Stomach (tissue), 9 donors: Measurements from ENCODE around the gene PIAS1. TPM values are rescaled to one million over a fixed set of nuclear protein-coding genes. Genes with fewer than 3 reads are reported as not detected.

ENCODE experiments used
- DNase-seq, 2 donors: peaks; one replicate each; pipeline versions ENCODE4 v3.0.0 to v3.0.0-alpha.2; 2013 to 2019
- H3K27ac ChIP-seq, 5 donors: fragments of 200-600 bp in 4 of 5; sonication (generic) in 4 of 5; one replicate each; pipeline ENCODE4 v1.5.1; 2013 to 2019; ENCODE audit warnings: mild to moderate bottlenecking in 1 of 5, moderate library complexity in 1 of 5
- H3K27me3 ChIP-seq, 3 donors: fragments of 200-600 bp; sonication (generic); one replicate each; pipeline ENCODE4 v1.5.1; 2017 to 2019; ENCODE audit warnings: mixed run types in 1 of 3
- H3K36me3 ChIP-seq, 4 donors: fragments of 200-600 bp; sonication (generic); 1 replicate in 3 of 4; 2 replicates in 1 of 4; pipeline ENCODE4 v1.5.1; 2016 to 2019
- H3K4me1 ChIP-seq, 4 donors: fragments of 200-600 bp; sonication (generic); one replicate each; pipeline ENCODE4 v1.5.1; 2016 to 2019
- H3K4me3 ChIP-seq, 4 donors: fragments of 200-600 bp; sonication (generic) in 3 of 4; one replicate each; pipeline ENCODE4 v1.5.1; 2016 to 2019; ENCODE audit warnings: mild to moderate bottlenecking in 1 of 4
- H3K9me3 ChIP-seq, 4 donors: fragments of 200-600 bp; sonication (generic); one replicate each; pipeline ENCODE4 v1.5.1; 2016 to 2019
- CTCF ChIP-seq, 7 experiments: fragments of 450-650 bp in 4 of 7; fragments of 200-600 bp in 3 of 7; sonication (generic) in 3 of 7; IDR thresholded peaks; one replicate each; pipeline ENCODE4 v1.5.1; 2016 to 2019; ENCODE audit warnings: antibody characterized with exemption in 7 of 7, control low read depth in 2 of 7, mild to moderate bottlenecking in 1 of 7
- EP300 ChIP-seq: sonication (generic); formaldehyde crosslinking; IDR thresholded peaks from one replicate; pipeline ENCODE4 v1.6.1; 2017; ENCODE audit warnings: antibody characterized with exemption
- POLR2A ChIP-seq, 4 donors: fragments of 450-650 bp; IDR thresholded peaks; one replicate each; pipeline ENCODE4 v1.6.1; 2016; ENCODE audit warnings: antibody characterized with exemption in 4 of 4, control low read depth in 2 of 4, mild to moderate bottlenecking in 1 of 4, moderate library complexity in 1 of 4
- POLR2AphosphoS5 ChIP-seq, 3 donors: sonication (generic); formaldehyde crosslinking; IDR thresholded peaks; one replicate each; pipeline ENCODE4 v1.6.1; 2016; ENCODE audit warnings: antibody characterized with exemption in 3 of 3
- WGBS, 5 donors: extraction: QIAGEN DNeasy Blood & Tissue Kit in 3 of 5; methylation state at CpG; one replicate each; pipeline versions ENCODE4 v1.1.5 to v1.1.7; 2013 to 2018; 5-methylcytosine and 5-hydroxymethylcytosine counted together
- intact Hi-C: fragments of 100-400 bp; cut with DNase I; formaldehyde crosslinking; loops from one replicate; pipeline ENCODE4 v1.15.1; 2023; ENCODE audit warnings: low total_unique reads
- polyA plus RNA-seq, 3 donors: library from polyadenylated mRNA; stranded (reverse); fragments of 200-250 nt; gene quantifications; one replicate each; pipeline ENCODE4 v1.2.3, GENCODE V29; 2013
- total RNA-seq, 5 donors: library from RNA; depleted of rRNA; stranded (reverse); fragments of >200 nt; gene quantifications; one replicate each; pipeline versions ENCODE4 v1.1.0 to v1.2.3, GENCODE V29; 2014 to 2016
- donor health status: healthy with polysubstance abuse.
- donor health status: Bipolar disorder and iron deficiency.
- donor health status: healthy.

Gene PIAS1
- total and polyA plus RNA-seq, 8 donors = 7.9 to 56.6 (median 38.8) TPM

- intact Hi-C loops = no loop called here
- H3K4me1 ChIP-seq = peaks cover 0 to 39% (median 12%) of the 10 kb centered on the region in 4 donors
- 72 to 91% (median 77%) methylated on average over 1 of the region's 1 CpG for WGBS, 5 donors
- TF ChIP-seq EP300 (no peak), POLR2AphosphoS5 (IDR thresholded peaks at IDR 0.05) (no peak), POLR2A (IDR thresholded peaks at IDR 0.05) (no peak), CTCF (IDR thresholded peaks at IDR 0.05) (no peak)
- no peak overlapping the region for H3K4me3 ChIP-seq
- no peaks in the 10 kb centered on the region for H3K9me3 ChIP-seq
- no peaks in the 10 kb centered on the region for H3K27me3 ChIP-seq
- peaks cover 6 to 52% (median 38%) of the 10 kb centered on the region in 4 donors for H3K36me3 ChIP-seq
- DNase-seq = no peak
- no peak overlapping the region for H3K27ac ChIP-seq
Measured at GRCh38 chr15:68151277-68151676, 97.2 kb downstream of the PIAS1 start.

- no peak overlapping the region for H3K27ac ChIP-seq
- TF ChIP-seq EP300 = no peak
- TF ChIP-seq POLR2AphosphoS5 (IDR thresholded peaks at IDR 0.05) = no peak
- no peak for TF ChIP-seq CTCF (IDR thresholded peaks at IDR 0.05)
- no peak for TF ChIP-seq POLR2A (IDR thresholded peaks at IDR 0.05)
- H3K4me1 ChIP-seq = peaks cover 0 to 39% (median 13%) of the 10 kb centered on the region in 4 donors
- no peak for DNase-seq
- no peaks in the 10 kb centered on the region for H3K27me3 ChIP-seq
- intact Hi-C loops = no loop called here
- peaks cover 8 to 51% (median 35%) of the 10 kb centered on the region in 4 donors for H3K36me3 ChIP-seq
- WGBS, 5 donors = 96 to 99% (median 96%) methylated on average over 2 of the region's 2 CpGs
- H3K9me3 ChIP-seq = no peaks in the 10 kb centered on the region
- H3K4me3 ChIP-seq = no peak overlapping the region
Measured at GRCh38 chr15:68152342-68152741, 98.2 kb downstream of the PIAS1 start.

- Histone ChIP-seq H3K36me3 (peaks cover 8 to 55% (median 38%) of the 10 kb centered on the region in 4 donors), H3K4me3 (no peak overlapping the region), H3K9me3 (no peaks in the 10 kb centered on the region), H3K4me1 (peaks cover 0 to 33% (median 13%) of the 10 kb centered on the region in 4 donors), H3K27me3 (no peaks in the 10 kb centered on the region), H3K27ac (no peak overlapping the region)
- peak; percentile 37 to 86 for DNase-seq
- 35 to 42% (median 37%) methylated on average over 4 of the region's 4 CpGs for WGBS, 5 donors
- intact Hi-C loops = loop anchor here (5.0 kb wide), 1 partner anchor 293 kb away; no protein-coding TSS in a partner anchor
- TF ChIP-seq POLR2AphosphoS5 (IDR thresholded peaks at IDR 0.05) (peak in 1 of 3 donors; percentile 49), CTCF (IDR thresholded peaks at IDR 0.05) (peak in 5 of 7 experiments; percentile 42 to 78 (median 53)), EP300 (no peak), POLR2A (IDR thresholded peaks at IDR 0.05) (no peak)
Measured at GRCh38 chr15:68154923-68155559, 100.9 kb downstream of the PIAS1 start.

- H3K36me3 ChIP-seq = peaks cover 8 to 75% (median 56%) of the 10 kb centered on the region in 4 donors
- no peaks in the 10 kb centered on the region for H3K27me3 ChIP-seq
- no peak for DNase-seq
- no peaks in the 10 kb centered on the region for H3K9me3 ChIP-seq
- intact Hi-C loops = loop anchor here (5.0 kb wide), 1 partner anchor 295 kb away; no protein-coding TSS in a partner anchor
- TF ChIP-seq POLR2A (IDR thresholded peaks at IDR 0.05) (no peak), CTCF (IDR thresholded peaks at IDR 0.05) (no peak), EP300 (no peak), POLR2AphosphoS5 (IDR thresholded peaks at IDR 0.05) (no peak)
- peaks cover 0 to 31% (median 12%) of the 10 kb centered on the region in 4 donors for H3K4me1 ChIP-seq
- H3K4me3 ChIP-seq = no peak overlapping the region
- peak overlapping the region in 1 of 5 donors; percentile 59 for H3K27ac ChIP-seq
- 0 to 84% (median 50%) methylated on average over 1 of the region's 1 CpG for WGBS, 5 donors
Measured at GRCh38 chr15:68157074-68157473, 103.0 kb downstream of the PIAS1 start.
